ELR (cell line): ENCODE results near the gene HOXA5.

Experiments used
- DNase-seq: peaks from one replicate; pipeline ENCODE4 v3.0.0-alpha.2; 2015; ENCODE audit warnings: low read depth

The HOXA5 gene

DNA sequence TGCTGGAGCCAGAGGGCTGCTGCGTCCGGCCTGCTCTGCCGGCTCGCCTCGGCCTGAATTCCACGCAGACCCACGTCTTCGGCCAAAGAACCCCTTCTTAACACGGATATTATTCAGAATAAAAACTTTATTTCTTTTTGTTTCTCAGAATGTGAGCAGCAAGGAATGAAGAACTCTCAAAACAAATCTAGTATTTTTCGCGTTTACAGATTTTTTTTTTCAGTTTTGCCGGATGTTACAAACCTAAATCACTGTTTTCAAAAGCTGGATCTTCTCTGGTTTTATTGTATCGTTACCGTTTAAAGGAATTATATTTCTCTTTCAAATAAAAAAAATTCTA is 36.6 kb downstream of the HOXA5 start:
- DNase-seq = no peak

DNA sequence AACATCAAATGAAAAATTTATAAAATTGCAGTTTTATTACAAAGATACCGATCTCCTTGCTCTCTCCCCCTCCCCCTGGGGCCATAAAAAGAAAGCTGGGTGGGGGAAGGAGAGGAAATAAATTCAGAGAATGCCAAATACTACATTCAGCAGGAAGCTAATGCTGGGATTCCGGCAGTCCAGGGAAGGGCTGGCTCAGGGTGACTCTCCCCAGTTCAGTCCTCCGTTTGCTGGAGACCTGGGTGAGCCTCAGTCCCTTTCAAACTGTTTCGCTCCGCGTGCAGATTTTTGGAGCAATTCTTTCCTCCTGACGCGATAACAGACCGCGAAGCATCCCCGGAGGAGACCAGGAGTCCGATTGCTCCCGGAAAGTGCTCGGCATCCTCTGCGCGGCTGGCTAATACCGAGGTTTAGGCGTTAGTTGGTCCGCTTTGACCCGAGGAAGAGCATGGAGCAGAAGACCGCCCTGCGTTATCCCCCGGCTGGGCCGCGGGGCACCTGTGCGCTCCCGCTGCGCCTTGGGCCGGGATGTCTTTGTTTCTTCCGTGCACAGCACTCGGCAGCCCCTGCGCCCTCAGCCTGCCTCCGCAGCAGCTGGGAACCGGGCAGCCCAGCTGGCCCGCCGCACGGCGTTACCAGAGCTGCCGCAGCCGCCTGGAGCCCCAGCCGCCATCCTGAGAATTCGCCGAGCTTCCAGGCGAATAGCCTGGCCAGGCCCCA is 37.1 kb downstream of the HOXA5 start:
- DNase-seq = no peak

DNA sequence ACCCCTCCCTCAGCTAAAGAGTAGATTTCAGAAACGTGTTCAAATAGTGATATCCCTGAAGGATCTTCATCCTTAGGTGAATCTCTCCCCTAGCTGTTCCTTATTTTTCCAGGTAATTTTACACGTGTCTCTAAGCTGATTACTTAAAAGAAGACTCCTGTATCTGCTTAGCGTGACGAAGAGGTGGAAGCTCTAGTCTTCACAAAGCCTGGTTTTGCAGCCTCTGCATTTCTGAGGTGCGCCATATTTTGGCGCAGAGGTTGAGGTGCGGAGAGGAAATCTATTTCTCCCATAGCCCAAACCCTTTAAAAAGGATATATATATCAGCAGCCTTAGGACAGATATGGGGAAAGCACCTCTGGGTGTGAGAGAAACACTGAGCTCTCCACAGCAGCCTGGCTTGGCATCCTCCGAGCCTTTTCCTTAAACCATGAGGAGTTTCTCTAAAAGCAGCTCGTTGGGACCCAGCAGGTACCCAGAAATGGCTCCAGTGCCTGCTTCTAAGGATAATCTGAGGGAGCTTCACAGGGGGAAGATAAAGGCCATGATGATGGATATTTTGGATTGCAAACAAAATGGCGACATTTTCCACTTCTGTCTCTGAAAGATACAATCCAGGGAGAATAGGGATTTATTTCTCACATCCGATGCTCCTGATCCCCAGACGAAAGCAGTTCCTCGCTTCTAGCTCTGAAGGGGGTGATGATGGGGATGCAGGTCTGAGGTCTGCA is 38.0 kb downstream of the HOXA5 start:
- DNase-seq = no peak

GRCh38 chr7:27104341-27105058 is 39.0 kb downstream of the HOXA5 start:
- DNase-seq = no peak

- DNase-seq = no peak
These were observed 39.8 kb downstream of the HOXA5 start for GRCh38 chr7:27103489-27104226.

GRCh38 chr7:27102581-27103442 is 40.7 kb downstream of the HOXA5 start, which contains the start of gene HOXA2:
HOXA2 (minus strand) TSS chr7:27102683; CDS start chr7:27102500, 183 bp downstream.
- DNase-seq = no peak

GRCh38 chr7:27101957-27102580 is 41.4 kb downstream of the HOXA5 start:
- DNase-seq = no peak

DNA sequence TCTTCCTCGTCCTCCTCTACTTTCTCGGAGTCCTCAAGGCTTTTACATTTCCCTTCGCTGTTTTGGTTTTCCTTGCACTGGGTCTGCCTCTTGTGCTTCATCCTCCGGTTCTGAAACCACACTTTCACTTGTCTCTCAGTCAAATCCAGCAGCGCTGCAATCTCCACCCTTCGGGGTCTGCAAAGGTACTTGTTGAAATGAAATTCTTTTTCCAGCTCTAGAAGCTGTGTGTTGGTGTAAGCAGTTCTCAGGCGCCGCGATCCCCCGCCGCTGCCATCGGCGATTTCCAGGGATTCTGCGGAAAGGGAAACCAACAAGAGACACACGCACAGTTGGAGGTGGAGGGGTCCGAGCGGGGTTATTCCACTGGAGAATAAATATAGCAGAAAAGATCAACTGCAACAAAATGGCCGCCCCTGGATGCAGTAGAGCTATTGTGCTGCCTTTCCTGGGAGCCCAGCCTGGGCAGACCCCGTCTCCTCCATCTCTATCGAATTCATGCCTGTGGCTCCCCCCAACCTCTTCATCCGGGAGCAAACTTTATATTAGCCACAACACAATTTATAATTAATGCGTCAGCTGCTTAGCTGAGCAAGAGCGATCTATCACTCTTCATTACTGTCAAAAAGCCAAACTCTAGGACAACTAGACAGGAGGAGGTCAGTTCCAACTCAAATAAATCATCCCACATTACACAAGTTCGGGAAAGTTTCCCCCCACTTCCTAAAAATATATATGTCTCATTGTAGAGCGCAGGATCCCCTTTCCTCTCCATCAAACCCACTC is 42.1 kb downstream of the HOXA5 start:
- DNase-seq = no peak

- DNase-seq = no peak
These were observed 42.7 kb downstream of the HOXA5 start for GRCh38 chr7:27100694-27101170.

DNA sequence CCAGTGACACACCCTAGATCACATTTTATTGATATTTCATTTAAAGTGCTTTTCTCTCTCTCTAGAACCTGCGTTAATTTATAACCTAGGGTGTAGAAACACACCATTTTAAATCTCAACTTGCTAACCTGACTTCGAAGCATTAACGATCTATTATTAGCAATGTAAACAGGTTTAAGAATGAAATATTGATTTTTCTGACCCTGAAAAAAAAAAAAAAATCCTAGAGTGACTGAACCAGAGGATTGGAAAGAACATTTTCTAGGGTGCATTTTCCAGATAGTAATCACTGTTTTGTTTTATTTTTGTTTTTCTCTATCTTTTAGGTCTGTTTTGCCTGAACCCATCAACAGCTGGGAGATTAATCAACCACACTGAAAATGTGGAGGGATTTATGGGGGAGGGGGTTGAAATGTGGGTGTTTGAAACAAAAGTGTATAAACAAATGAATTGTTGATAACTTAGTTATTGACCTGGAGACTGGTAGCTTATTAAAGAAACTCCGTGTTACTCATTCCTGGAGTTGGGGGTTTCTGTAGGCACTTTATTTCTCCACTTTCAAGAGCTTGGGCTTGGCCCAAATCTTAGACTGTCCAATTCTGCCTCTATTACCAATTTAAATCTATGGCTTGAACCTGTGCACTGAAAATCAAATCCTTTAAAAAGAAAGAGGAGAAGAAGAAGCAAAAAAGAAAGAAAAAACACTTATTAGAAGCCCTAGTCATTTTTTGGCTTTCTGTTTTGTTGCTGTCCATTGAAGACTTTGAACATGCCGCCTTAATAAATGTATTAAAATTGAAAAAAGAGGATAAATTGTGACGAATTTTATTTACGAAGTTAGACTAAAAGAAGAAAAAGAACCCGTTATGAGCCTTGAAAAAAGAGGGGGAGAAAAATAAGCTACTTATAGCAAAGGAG is 43.8 kb downstream of the HOXA5 start:
- DNase-seq = no peak

- no peak for DNase-seq
These were observed 44.7 kb downstream of the HOXA5 start for GRCh38 chr7:27098578-27099451.

DNA sequence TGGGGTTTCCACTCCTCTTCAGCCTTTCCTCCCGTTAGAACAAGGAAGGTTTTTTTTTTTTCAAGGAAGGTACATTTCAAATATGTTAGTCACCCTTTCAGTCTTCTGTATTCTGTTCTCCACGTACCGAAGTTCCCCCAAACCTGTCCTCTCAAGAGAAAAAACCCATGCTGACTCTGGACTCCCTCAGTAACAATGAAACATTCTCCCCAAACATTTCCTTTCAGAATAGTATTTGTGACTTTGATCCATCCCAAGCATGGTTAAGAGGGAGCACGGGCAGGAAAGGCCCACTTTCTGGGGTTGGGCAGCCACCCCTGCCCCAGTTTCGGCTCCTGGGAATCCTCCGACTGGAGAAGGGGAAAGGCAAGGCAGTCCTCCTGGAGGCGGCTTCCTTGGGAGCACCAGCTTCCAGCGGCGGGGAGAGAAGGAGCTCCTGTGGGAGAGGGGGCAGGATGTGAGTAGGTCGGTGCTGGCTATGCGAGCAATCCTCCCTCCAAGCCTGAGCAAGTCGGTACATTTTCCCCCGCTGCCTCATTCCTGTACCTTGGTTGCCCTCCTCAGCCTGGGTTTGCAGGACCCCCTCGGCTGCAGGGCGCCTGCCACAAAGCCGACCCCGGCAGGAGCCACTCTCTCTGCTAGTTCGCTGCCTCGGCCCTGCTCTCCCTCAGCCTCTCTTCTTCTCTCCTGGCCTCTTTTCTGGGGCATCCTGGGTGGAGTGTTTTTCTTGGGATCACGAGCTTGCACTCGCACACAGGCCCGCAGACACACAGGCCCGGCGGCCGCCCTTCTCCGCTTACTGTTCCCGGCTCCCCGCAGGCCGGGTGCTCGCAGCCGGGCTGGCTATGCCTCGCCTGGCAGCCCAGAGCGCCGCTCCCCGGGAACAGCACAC is 45.5 kb downstream of the HOXA5 start:
- DNase-seq = peak; percentile 52

GRCh38 chr7:27096768-27097514 is 46.5 kb downstream of the HOXA5 start:
- peak; percentile 73 for DNase-seq

GRCh38 chr7:27095897-27096767 is 47.3 kb downstream of the HOXA5 start, which contains the start of gene HOXA1:
HOXA1 (minus strand) TSS chr7:27096000; CDS start chr7:27095912, 88 bp downstream.
- DNase-seq = peak; percentile 98
